Measurements from ENCODE around the gene ATF6. TPM values are rescaled to one million over a fixed set of nuclear protein-coding genes. Genes with fewer than 3 reads are reported as not detected.

The ATF6 gene
- total RNA-seq, 1 experiment from 2014 or later = 20.9 TPM

DNA sequence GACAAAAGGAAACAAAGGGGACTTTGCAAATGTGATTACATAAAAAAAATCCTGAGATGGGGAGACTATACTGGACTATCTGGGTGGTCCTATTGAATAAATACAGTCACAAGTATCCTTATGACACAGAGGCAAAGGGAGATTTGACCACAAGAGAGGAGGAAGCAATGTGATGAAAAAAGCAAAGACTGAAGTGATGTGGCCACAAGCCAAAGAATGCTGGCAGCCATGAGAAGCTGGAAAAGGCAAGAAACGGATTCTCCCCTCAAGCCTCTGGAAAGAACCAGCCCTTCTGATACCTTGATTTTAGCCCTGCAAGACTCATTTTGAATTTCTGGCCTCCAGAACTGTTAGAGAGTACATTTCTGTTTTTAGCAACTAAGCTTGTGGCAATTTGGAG lies 221.2 kb downstream of the ATF6 start:
- H2AFZ ChIP-seq (ENCODE audit: low read depth, low read length, poor library complexity, severe bottlenecking) = no peak overlapping the region
- no peaks in the 10 kb centered on the region for H3K9me2 ChIP-seq (ENCODE audit: insufficient read depth)
- no peaks in the 10 kb centered on the region for H3K79me2 ChIP-seq (ENCODE audit: insufficient read depth, low read length)
- no peaks in the 10 kb centered on the region for H3K36me3 ChIP-seq (ENCODE audit: control insufficient read depth in 1 of 2, insufficient read depth in 2 of 2, low read length in 2 of 2)
- ATAC-seq (no peak), DNase-seq (ENCODE audit: low read depth, low spot score) (no peak)
- peaks cover 0 to 8% of the 10 kb centered on the region in 2 experiments; a peak in 2 of 4 replicates for H3K9me3 ChIP-seq (ENCODE audit: control insufficient read depth in 1 of 2, insufficient read depth in 1 of 2, low read depth in 1 of 2, low read length in 2 of 2)
- H3K27ac ChIP-seq (ENCODE audit: low read depth, low read length) = no peak overlapping the region
- RAD21 ChIA-PET (ENCODE audit: low non-redundant PET in 1 of 2, low total read pairs in 2 of 2, uncharacterized antibody in 2 of 2, unreplicated experiment in 2 of 2) = no interaction called here
- no peaks in the 10 kb centered on the region for H3K4me1 ChIP-seq (ENCODE audit: control insufficient read depth in 1 of 2, insufficient read depth in 2 of 2, low read length in 2 of 2)
- intact Hi-C loops (cut with micrococcal nuclease) = no loop called here
- BruUV-seq (replicated peaks) = no TSS peak
- H3K4me3 ChIP-seq (replicated peaks in 1 of 2; ENCODE audit: low read depth in 1 of 2, low read length in 2 of 2) = no peak overlapping the region
- TF ChIP-seq POLR2AphosphoS5 (IDR thresholded peaks at IDR 0.05; ENCODE audit: low read depth, low read length) (no peak), EGR1 (IDR thresholded peaks at IDR 0.05; ENCODE audit: low read depth) (no peak), TCF7L2 (IDR thresholded peaks at IDR 0.05; ENCODE audit: borderline replicate concordance, extremely low read depth, insufficient read depth, insufficient read length) (no peak), CEBPB (IDR thresholded peaks at IDR 0.05; ENCODE audit: low read depth) (no peak), POLR2A (IDR thresholded peaks at IDR 0.05; ENCODE audit: borderline replicate concordance, extremely low read depth, insufficient read depth, insufficient read length) (no peak)
- TF ChIP-seq, protein P1, sequence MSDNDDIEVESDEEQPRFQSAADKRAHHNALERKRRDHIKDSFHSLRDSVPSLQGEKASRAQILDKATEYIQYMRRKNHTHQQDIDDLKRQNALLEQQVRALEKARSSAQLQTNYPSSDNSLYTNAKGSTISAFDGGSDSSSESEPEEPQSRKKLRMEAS (IDR thresholded peaks at IDR 0.05) = no peak
- H3K9ac ChIP-seq (ENCODE audit: low read length) = no peak overlapping the region
- no peaks in the 10 kb centered on the region for H3K27me3 ChIP-seq (ENCODE audit: insufficient read depth, low read length)
- POLR2A ChIA-PET = no interaction called here
- no peaks in the 10 kb centered on the region for H4K20me1 ChIP-seq (ENCODE audit: insufficient read depth)
- CTCF ChIA-PET = no interaction called here
- H3K4me2 ChIP-seq (ENCODE audit: low read length) = no peak overlapping the region

DNA sequence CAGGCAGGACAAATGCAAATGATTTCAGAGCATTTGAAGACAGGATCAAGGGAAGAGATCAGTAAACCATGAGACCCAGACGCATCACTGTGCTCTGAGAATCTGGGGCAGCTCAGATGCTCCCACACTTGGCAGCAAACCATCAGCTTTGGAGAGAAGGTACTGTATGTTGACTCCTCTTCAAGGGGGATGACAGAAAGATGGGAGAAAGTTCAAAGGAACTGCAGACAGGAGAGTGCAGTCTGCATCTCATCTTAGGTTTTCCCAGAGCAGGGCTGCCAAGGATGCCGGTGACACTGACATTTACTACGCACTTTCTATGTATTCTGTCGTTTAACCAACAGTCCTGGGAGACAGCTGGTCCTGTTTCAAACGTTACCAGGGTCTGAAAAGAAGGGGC lies 221.8 kb downstream of the ATF6 start:
- Histone ChIP-seq H3K27ac (ENCODE audit: low read depth, low read length) (no peak overlapping the region), H3K4me2 (ENCODE audit: low read length) (no peak overlapping the region), H3K36me3 (ENCODE audit: control insufficient read depth in 1 of 2, insufficient read depth in 2 of 2, low read length in 2 of 2) (no peaks in the 10 kb centered on the region), H3K4me1 (ENCODE audit: control insufficient read depth in 1 of 2, insufficient read depth in 2 of 2, low read length in 2 of 2) (no peaks in the 10 kb centered on the region), H3K27me3 (ENCODE audit: insufficient read depth, low read length) (no peaks in the 10 kb centered on the region), H3K9me2 (ENCODE audit: insufficient read depth) (no peaks in the 10 kb centered on the region), H3K4me3 (replicated peaks in 1 of 2; ENCODE audit: low read depth in 1 of 2, low read length in 2 of 2) (no peak overlapping the region), H3K79me2 (ENCODE audit: insufficient read depth, low read length) (no peaks in the 10 kb centered on the region), H3K9ac (ENCODE audit: low read length) (no peak overlapping the region), H3K9me3 (ENCODE audit: control insufficient read depth in 1 of 2, insufficient read depth in 1 of 2, low read depth in 1 of 2, low read length in 2 of 2) (peaks cover 0 to 8% of the 10 kb centered on the region in 2 experiments; a peak in 2 of 4 replicates), H2AFZ (ENCODE audit: low read depth, low read length, poor library complexity, severe bottlenecking) (no peak overlapping the region), H4K20me1 (ENCODE audit: insufficient read depth) (no peaks in the 10 kb centered on the region)
- no TSS peak for BruUV-seq (replicated peaks)
- no peak for TF ChIP-seq CEBPB (IDR thresholded peaks at IDR 0.05; ENCODE audit: low read depth)
- no peak for TF ChIP-seq ZFX (IDR thresholded peaks at IDR 0.05)
- TF ChIP-seq, protein P1 (IDR thresholded peaks at IDR 0.05) = no peak
- no peak for TF ChIP-seq EZH2phosphoT487 (IDR thresholded peaks at IDR 0.05; ENCODE audit: borderline replicate concordance)
- TF ChIP-seq SIN3A (IDR thresholded peaks at IDR 0.05; ENCODE audit: low read depth) = no peak
- no peak for TF ChIP-seq TCF7L2 (IDR thresholded peaks at IDR 0.05; ENCODE audit: borderline replicate concordance, extremely low read depth, insufficient read depth, insufficient read length)
- TF ChIP-seq, protein P2, sequence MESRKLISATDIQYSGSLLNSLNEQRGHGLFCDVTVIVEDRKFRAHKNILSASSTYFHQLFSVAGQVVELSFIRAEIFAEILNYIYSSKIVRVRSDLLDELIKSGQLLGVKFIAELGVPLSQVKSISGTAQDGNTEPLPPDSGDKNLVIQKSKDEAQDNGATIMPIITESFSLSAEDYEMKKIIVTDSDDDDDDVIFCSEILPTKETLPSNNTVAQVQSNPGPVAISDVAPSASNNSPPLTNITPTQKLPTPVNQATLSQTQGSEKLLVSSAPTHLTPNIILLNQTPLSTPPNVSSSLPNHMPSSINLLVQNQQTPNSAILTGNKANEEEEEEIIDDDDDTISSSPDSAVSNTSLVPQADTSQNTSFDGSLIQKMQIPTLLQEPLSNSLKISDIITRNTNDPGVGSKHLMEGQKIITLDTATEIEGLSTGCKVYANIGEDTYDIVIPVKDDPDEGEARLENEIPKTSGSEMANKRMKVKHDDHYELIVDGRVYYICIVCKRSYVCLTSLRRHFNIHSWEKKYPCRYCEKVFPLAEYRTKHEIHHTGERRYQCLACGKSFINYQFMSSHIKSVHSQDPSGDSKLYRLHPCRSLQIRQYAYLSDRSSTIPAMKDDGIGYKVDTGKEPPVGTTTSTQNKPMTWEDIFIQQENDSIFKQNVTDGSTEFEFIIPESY (IDR thresholded peaks at IDR 0.05; ENCODE audit: extremely low read depth, insufficient replicate concordance, low read length) = no peak
- no peak for TF ChIP-seq SP1 (IDR thresholded peaks at IDR 0.05; ENCODE audit: low read depth)
- TF ChIP-seq SRF (IDR thresholded peaks at IDR 0.05; ENCODE audit: low read depth) = no peak
- TF ChIP-seq, protein P3, sequence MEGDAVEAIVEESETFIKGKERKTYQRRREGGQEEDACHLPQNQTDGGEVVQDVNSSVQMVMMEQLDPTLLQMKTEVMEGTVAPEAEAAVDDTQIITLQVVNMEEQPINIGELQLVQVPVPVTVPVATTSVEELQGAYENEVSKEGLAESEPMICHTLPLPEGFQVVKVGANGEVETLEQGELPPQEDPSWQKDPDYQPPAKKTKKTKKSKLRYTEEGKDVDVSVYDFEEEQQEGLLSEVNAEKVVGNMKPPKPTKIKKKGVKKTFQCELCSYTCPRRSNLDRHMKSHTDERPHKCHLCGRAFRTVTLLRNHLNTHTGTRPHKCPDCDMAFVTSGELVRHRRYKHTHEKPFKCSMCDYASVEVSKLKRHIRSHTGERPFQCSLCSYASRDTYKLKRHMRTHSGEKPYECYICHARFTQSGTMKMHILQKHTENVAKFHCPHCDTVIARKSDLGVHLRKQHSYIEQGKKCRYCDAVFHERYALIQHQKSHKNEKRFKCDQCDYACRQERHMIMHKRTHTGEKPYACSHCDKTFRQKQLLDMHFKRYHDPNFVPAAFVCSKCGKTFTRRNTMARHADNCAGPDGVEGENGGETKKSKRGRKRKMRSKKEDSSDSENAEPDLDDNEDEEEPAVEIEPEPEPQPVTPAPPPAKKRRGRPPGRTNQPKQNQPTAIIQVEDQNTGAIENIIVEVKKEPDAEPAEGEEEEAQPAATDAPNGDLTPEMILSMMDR (IDR thresholded peaks at IDR 0.05 in 2 of 3, conservative IDR thresholded peaks at IDR 0.05 in 1 of 3; ENCODE audit: borderline replicate concordance in 1 of 3, insufficient read depth in 1 of 3, low read depth in 2 of 3, low read length in 2 of 3) = no peak
- no peak for TF ChIP-seq CBX3 (IDR thresholded peaks at IDR 0.05; ENCODE audit: low read depth)
- TF ChIP-seq EZH2 (IDR thresholded peaks at IDR 0.05) = no peak
- TF ChIP-seq ELF1 (IDR thresholded peaks at IDR 0.05; ENCODE audit: borderline replicate concordance, low read depth) = no peak
- no peak for TF ChIP-seq POLR2AphosphoS5 (IDR thresholded peaks at IDR 0.05; ENCODE audit: low read depth, low read length)
- DNase-seq (ENCODE audit: low read depth, low spot score) (no peak), ATAC-seq (no peak)
- CTCF ChIA-PET = no interaction called here
- POLR2A ChIA-PET = no interaction called here
- intact Hi-C loops (cut with micrococcal nuclease) = no loop called here
- RAD21 ChIA-PET (ENCODE audit: low non-redundant PET in 1 of 2, low total read pairs in 2 of 2, uncharacterized antibody in 2 of 2, unreplicated experiment in 2 of 2) = no interaction called here

All from HCT116 (cell line).